HepG2 (cell line): ENCODE data around the gene PYGO2.

ENCODE experiments used
- POLR2AphosphoS5 ChIP-seq: IDR thresholded peaks from 2 replicates; pipeline ENCODE4 v1.6.1; 2012; ENCODE audit warnings: low read depth, low read length
- ZNF703 ChIP-seq: sonication (generic); formaldehyde crosslinking; IDR thresholded peaks from 2 replicates; pipeline ENCODE4 v1.5.1; 2020; ENCODE audit warnings: missing genetic modification reagents, mild to moderate bottlenecking, moderate library complexity, borderline replicate concordance
- TF ChIP-seq, protein P1 (sequence below): sonication (generic); formaldehyde crosslinking; IDR thresholded peaks from 2 replicates; pipeline ENCODE4 v1.5.0; 2020; ENCODE audit warnings: mild to moderate bottlenecking, missing genetic modification reagents, moderate library complexity
- TF ChIP-seq, protein P2 (sequence below): sonication (generic); formaldehyde crosslinking; IDR thresholded peaks from 2 replicates; pipeline ENCODE4 v1.8.0; 2022; ENCODE audit warnings: mild to moderate bottlenecking, missing genetic modification reagents

GRCh38 chr1:155009221-155009711, 47.7 kb upstream of the PYGO2 start:
- TF ChIP-seq, protein P1, sequence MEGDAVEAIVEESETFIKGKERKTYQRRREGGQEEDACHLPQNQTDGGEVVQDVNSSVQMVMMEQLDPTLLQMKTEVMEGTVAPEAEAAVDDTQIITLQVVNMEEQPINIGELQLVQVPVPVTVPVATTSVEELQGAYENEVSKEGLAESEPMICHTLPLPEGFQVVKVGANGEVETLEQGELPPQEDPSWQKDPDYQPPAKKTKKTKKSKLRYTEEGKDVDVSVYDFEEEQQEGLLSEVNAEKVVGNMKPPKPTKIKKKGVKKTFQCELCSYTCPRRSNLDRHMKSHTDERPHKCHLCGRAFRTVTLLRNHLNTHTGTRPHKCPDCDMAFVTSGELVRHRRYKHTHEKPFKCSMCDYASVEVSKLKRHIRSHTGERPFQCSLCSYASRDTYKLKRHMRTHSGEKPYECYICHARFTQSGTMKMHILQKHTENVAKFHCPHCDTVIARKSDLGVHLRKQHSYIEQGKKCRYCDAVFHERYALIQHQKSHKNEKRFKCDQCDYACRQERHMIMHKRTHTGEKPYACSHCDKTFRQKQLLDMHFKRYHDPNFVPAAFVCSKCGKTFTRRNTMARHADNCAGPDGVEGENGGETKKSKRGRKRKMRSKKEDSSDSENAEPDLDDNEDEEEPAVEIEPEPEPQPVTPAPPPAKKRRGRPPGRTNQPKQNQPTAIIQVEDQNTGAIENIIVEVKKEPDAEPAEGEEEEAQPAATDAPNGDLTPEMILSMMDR (CRISPR knock-in tag) = no peak
- TF ChIP-seq, protein P2, sequence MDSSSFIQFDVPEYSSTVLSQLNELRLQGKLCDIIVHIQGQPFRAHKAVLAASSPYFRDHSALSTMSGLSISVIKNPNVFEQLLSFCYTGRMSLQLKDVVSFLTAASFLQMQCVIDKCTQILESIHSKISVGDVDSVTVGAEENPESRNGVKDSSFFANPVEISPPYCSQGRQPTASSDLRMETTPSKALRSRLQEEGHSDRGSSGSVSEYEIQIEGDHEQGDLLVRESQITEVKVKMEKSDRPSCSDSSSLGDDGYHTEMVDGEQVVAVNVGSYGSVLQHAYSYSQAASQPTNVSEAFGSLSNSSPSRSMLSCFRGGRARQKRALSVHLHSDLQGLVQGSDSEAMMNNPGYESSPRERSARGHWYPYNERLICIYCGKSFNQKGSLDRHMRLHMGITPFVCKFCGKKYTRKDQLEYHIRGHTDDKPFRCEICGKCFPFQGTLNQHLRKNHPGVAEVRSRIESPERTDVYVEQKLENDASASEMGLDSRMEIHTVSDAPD (CRISPR knock-in tag) = no peak
- no peak for TF ChIP-seq ZNF703 (CRISPR knock-in tag)
- no peak for TF ChIP-seq POLR2AphosphoS5
